ENCODE data around the gene AP1AR.
"Not testable (repeated sequence)": the region's sequence is repeated elsewhere in the genome, so short reads cannot be mapped to it uniquely, and the experiment has no call there.

The AP1AR gene

GRCh38 chr4:112231779-112232713 lies at the start of gene AP1AR:
AP1AR (plus strand) TSS chr4:112231787; CDS start chr4:112232092, 305 bp downstream.
- peak; percentile 87 for DNase-seq

GRCh38 chr4:112182604-112183003 lies 49.0 kb upstream of the AP1AR start:
- DNase-seq = no peak

- peak; percentile 28 for DNase-seq
Measured at GRCh38 chr4:112183252-112183651, 48.3 kb upstream of the AP1AR start.

- peak; percentile 33 for DNase-seq
Measured at GRCh38 chr4:112184438-112184837, 47.1 kb upstream of the AP1AR start.

- peak; percentile 16 for DNase-seq
Measured at GRCh38 chr4:112185334-112185733, 46.3 kb upstream of the AP1AR start.

GRCh38 chr4:112185740-112186670 lies 45.6 kb upstream of the AP1AR start:
- no peak for DNase-seq

- DNase-seq = no peak
Measured at GRCh38 chr4:112189754-112190153, 41.8 kb upstream of the AP1AR start.

GRCh38 chr4:112190684-112191083 lies 40.9 kb upstream of the AP1AR start:
- no peak for DNase-seq

- DNase-seq = no peak
Measured at GRCh38 chr4:112196461-112196860, 35.1 kb upstream of the AP1AR start.

- no peak for DNase-seq
Measured at GRCh38 chr4:112199041-112199440, 32.5 kb upstream of the AP1AR start.

- peak; percentile 15 for DNase-seq
Measured at GRCh38 chr4:112201915-112202505, 29.6 kb upstream of the AP1AR start.

- no peak for DNase-seq
Measured at GRCh38 chr4:112203593-112203992, 28.0 kb upstream of the AP1AR start.

- no peak for DNase-seq
Measured at GRCh38 chr4:112206431-112206830, 25.2 kb upstream of the AP1AR start.

- DNase-seq = not testable (repeated sequence)
Measured at GRCh38 chr4:112208137-112209095, 23.2 kb upstream of the AP1AR start.

GRCh38 chr4:112210777-112211176 lies 20.8 kb upstream of the AP1AR start:
- no peak for DNase-seq

- no peak for DNase-seq
Measured at GRCh38 chr4:112213091-112213490, 18.5 kb upstream of the AP1AR start.

- DNase-seq = peak; percentile 11
Measured at GRCh38 chr4:112213856-112214255, 17.7 kb upstream of the AP1AR start.

- peak; percentile 20 for DNase-seq
Measured at GRCh38 chr4:112214390-112215264, 17.0 kb upstream of the AP1AR start.

GRCh38 chr4:112219826-112220366 lies 11.7 kb upstream of the AP1AR start:
- DNase-seq = no peak

GRCh38 chr4:112222219-112222955 lies 9.2 kb upstream of the AP1AR start:
- no peak for DNase-seq

Measured in activated CD4-positive, alpha-beta T cell treated with anti-CD3 and anti-CD28 coated beads, Interleukin-2, Interleukin-6, amounts not matched to agents 100 ng/mL and 50 ng/mL, durations not matched to agents 16 hours and 8 hours (primary cell).